Measurements from ENCODE around the gene SYTL1.

- TF ChIP-seq, protein P1, sequence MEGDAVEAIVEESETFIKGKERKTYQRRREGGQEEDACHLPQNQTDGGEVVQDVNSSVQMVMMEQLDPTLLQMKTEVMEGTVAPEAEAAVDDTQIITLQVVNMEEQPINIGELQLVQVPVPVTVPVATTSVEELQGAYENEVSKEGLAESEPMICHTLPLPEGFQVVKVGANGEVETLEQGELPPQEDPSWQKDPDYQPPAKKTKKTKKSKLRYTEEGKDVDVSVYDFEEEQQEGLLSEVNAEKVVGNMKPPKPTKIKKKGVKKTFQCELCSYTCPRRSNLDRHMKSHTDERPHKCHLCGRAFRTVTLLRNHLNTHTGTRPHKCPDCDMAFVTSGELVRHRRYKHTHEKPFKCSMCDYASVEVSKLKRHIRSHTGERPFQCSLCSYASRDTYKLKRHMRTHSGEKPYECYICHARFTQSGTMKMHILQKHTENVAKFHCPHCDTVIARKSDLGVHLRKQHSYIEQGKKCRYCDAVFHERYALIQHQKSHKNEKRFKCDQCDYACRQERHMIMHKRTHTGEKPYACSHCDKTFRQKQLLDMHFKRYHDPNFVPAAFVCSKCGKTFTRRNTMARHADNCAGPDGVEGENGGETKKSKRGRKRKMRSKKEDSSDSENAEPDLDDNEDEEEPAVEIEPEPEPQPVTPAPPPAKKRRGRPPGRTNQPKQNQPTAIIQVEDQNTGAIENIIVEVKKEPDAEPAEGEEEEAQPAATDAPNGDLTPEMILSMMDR (IDR thresholded peaks at IDR 0.05 in 2 of 3, conservative IDR thresholded peaks at IDR 0.05 in 1 of 3; ENCODE audit: borderline replicate concordance in 1 of 3, insufficient read depth in 1 of 3, low read depth in 2 of 3, low read length in 2 of 3): no peak
- TF ChIP-seq JUND (IDR thresholded peaks at IDR 0.05) (no peak), REST (IDR thresholded peaks at IDR 0.05; ENCODE audit: low read depth) (no peak), EZH2phosphoT487 (IDR thresholded peaks at IDR 0.05; ENCODE audit: borderline replicate concordance) (no peak), POLR2A (IDR thresholded peaks at IDR 0.05; ENCODE audit: borderline replicate concordance, extremely low read depth, insufficient read depth, insufficient read length) (no peak), CEBPB (IDR thresholded peaks at IDR 0.05; ENCODE audit: low read depth) (no peak), EGR1 (IDR thresholded peaks at IDR 0.05; ENCODE audit: low read depth) (no peak), EZH2 (IDR thresholded peaks at IDR 0.05) (no peak), MAX (IDR thresholded peaks at IDR 0.05) (no peak), ELF1 (IDR thresholded peaks at IDR 0.05; ENCODE audit: borderline replicate concordance, low read depth) (no peak), ZFX (IDR thresholded peaks at IDR 0.05) (no peak)
Measured at GRCh38 chr1:27393641-27394281, 51.9 kb downstream of the SYTL1 start.
